HepG2 (cell line): ENCODE data around the gene ZNF154. TPM values are rescaled to one million over a fixed set of nuclear protein-coding genes. Genes with fewer than 3 reads are reported as not detected.

ENCODE experiments used
- ATAC-seq: fragments of 200-7000 bp; cut with Tn5 transposase; 3 replicates; pipeline ENCODE4 v1.9.1; 2020; ENCODE audit warnings: mild to moderate bottlenecking, moderate library complexity
- BruUV-seq: library from RNA; stranded (reverse); fragments of 400-500 nt; replicated peaks from 2 replicates; lab custom pipeline; 2021; lab: Mats Ljungman, UMichigan
- CTCF ChIA-PET: fragments of 300-600 bp; formaldehyde crosslinking; extraction: SDS; loops from one replicate; lab custom pipeline; 2021; ENCODE audit warnings: low total read pairs, inconsistent platforms, low intra/inter-chr PET ratio; lab: Yijun Ruan, JAX
- POLR2A ChIA-PET: fragments of 350-600 bp; sonication (Branson Sonifier 250); formaldehyde crosslinking; loops from one replicate; lab custom pipeline; 2020; ENCODE audit warnings: antibody characterized with exemption, inconsistent platforms; lab: Yijun Ruan, JAX
- DNase-seq: peaks from one replicate; pipeline ENCODE4 v3.0.0-alpha.2; 2015; ENCODE audit warnings: low spot score
- FAIRE-seq: peaks from 3 replicates; lab custom pipeline; 2011; peaks lifted over from hg19 to GRCh38; lab: Jason Lieb, UNC
- H2AFZ ChIP-seq: one replicate; pipeline ENCODE4 v1.6.1; 2011; ENCODE audit warnings: low read length, inconsistent platforms
- H3K27ac ChIP-seq: fragments of 300-600 bp; 3 replicates; pipeline ENCODE4 v1.8.0; 2011; ENCODE audit warnings: mixed run types, mild to moderate bottlenecking, mixed read lengths, low read length, inconsistent platforms; ENCODE audit not compliant: insufficient read depth; ENCODE audit errors: extremely low read length
- H3K27me3 ChIP-seq, 2 experiments: fragments of 200-600 bp in 1 of 2; 2 replicates in 1 of 2; 3 replicates in 1 of 2; pipeline versions ENCODE4 v1.6.0 to v1.8.0; 2011; ENCODE audit warnings: low read length in 2 of 2, mild to moderate bottlenecking in 2 of 2, moderate library complexity in 2 of 2, inconsistent platforms in 1 of 2; ENCODE audit not compliant: insufficient read depth in 2 of 2, control insufficient read depth in 1 of 2
- H3K36me3 ChIP-seq, 2 experiments: fragments of 200-600 bp in 1 of 2; replicated peaks in 1 of 2; 2 replicates in 1 of 2; 3 replicates in 1 of 2; pipeline versions ENCODE4 v1.5.1 to v1.8.0; 2011; ENCODE audit warnings: low read length in 2 of 2, inconsistent platforms in 1 of 2; ENCODE audit not compliant: insufficient read depth in 2 of 2, control insufficient read depth in 1 of 2
- H3K4me1 ChIP-seq: 2 replicates; pipeline ENCODE4 v1.5.1; 2012; ENCODE audit warnings: low read length, inconsistent platforms; ENCODE audit not compliant: insufficient read depth
- H3K4me2 ChIP-seq: 2 replicates; pipeline ENCODE4 v1.6.0; 2011; ENCODE audit warnings: low read depth, low read length, inconsistent platforms
- H3K4me3 ChIP-seq, 3 experiments: fragments of 200-600 bp in 1 of 3; sonication (generic), shearing (Covaris generic) in 1 of 3; replicated peaks in 1 of 3; 2 replicates each; pipeline ENCODE4 v1.5.1; 2011 to 2016; ENCODE audit warnings: low read length in 3 of 3, inconsistent platforms in 2 of 3, low read depth in 2 of 3, mild to moderate bottlenecking in 2 of 3, control low read depth in 1 of 3, mixed read lengths in 1 of 3; ENCODE audit not compliant: insufficient read depth in 1 of 3
- H3K79me2 ChIP-seq: one replicate; pipeline ENCODE4 v1.6.1; 2011; ENCODE audit warnings: low read length, inconsistent platforms; ENCODE audit not compliant: insufficient read depth
- H3K9ac ChIP-seq: 2 replicates; pipeline ENCODE4 v1.6.0; 2011; ENCODE audit warnings: mild to moderate bottlenecking, low read depth, low read length, inconsistent platforms; ENCODE audit not compliant: insufficient read depth
- H3K9me3 ChIP-seq: 2 replicates; pipeline ENCODE4 v1.5.1; 2012; ENCODE audit warnings: mild to moderate bottlenecking, low read length
- H4K20me1 ChIP-seq: 2 replicates; pipeline ENCODE4 v1.6.0; 2011; ENCODE audit warnings: inconsistent platforms, mild to moderate bottlenecking, low read length, moderate library complexity; ENCODE audit not compliant: insufficient read depth
- BRD4 ChIP-seq: sonication (generic); formaldehyde crosslinking; IDR thresholded peaks from 2 replicates; pipeline ENCODE4 v1.4.0; 2020; ENCODE audit warnings: missing genetic modification reagents
- KMT2A ChIP-seq: sonication (generic); formaldehyde crosslinking; IDR thresholded peaks from 2 replicates; pipeline ENCODE4 v1.4.0; 2020; ENCODE audit warnings: missing genetic modification reagents
- RORA ChIP-seq: sonication (generic); formaldehyde crosslinking; IDR thresholded peaks from 2 replicates; pipeline ENCODE4 v1.5.0; 2020; ENCODE audit warnings: mild to moderate bottlenecking, missing genetic modification reagents, moderate library complexity
- ZNF709 ChIP-seq: sonication (generic); formaldehyde crosslinking; IDR thresholded peaks from 2 replicates; pipeline ENCODE4 v1.5.0; 2020; ENCODE audit warnings: mild to moderate bottlenecking, missing genetic modification reagents
- WGBS: methylation state at CpG from one replicate; pipeline ENCODE4 v1.1.6; 2017; ENCODE audit warnings: low lambda C conversion rate; 5-methylcytosine and 5-hydroxymethylcytosine counted together
- in situ Hi-C: cut with HindIII; loops from 2 replicates; pipeline ENCODE4 v1.10.0; 2017; ENCODE audit warnings: low pct_unique_long_range_greater_than_20kb; ENCODE audit not compliant: extremely low pct_ligation_motif_present
- intact Hi-C: fragments of 100-400 bp; cut with micrococcal nuclease; formaldehyde crosslinking; loops from one replicate; pipeline ENCODE4 v1.10.0; 2022; ENCODE audit not compliant: unreplicated experiment
- polyA plus RNA-seq, 8 experiments: library from polyadenylated mRNA; depleted of rRNA in 3 of 8; stranded (reverse) in 7 of 8; unstranded in 1 of 8; fragments of >200 nt; fragmentation: Illumina TruSeq in 4 of 8; extraction: Trizol in 4 of 8; gene quantifications; 2 replicates each; pipeline versions ENCODE4 v1.2.1 to v1.2.3, GENCODE V29; 2011 to 2016; ENCODE audit warnings: low read depth in 4 of 8, missing spikeins in 1 of 8, mixed read lengths in 1 of 8; ENCODE audit not compliant: insufficient read depth in 1 of 8
- total RNA-seq, 5 experiments: library from RNA; depleted of rRNA; stranded (reverse); fragments of >200 nt; fragmentation: Illumina TruSeq; extraction: Trizol; gene quantifications; 2 replicates each; pipeline ENCODE4 v1.2.3, GENCODE V29; 2016; ENCODE audit warnings: low read depth in 1 of 5
- TF ChIP-seq, protein P1 (sequence below), 2 experiments: fragments of 450-650 bp in 1 of 2; sonication (generic) in 1 of 2; formaldehyde crosslinking in 1 of 2; IDR thresholded peaks; 2 replicates each; pipeline versions ENCODE4 v1.6.1 to v1.8.0; 2016 to 2022; ENCODE audit warnings: antibody characterized with exemption in 1 of 2, mild to moderate bottlenecking in 1 of 2, missing genetic modification reagents in 1 of 2
- TF ChIP-seq, protein P2 (sequence below): sonication (generic); IDR thresholded peaks from 2 replicates; pipeline ENCODE4 v1.6.1; 2016; ENCODE audit warnings: low read depth, borderline replicate concordance
- TF ChIP-seq, protein P3 (sequence below): sonication (generic); formaldehyde crosslinking; IDR thresholded peaks from 2 replicates; pipeline ENCODE4 v1.8.0; 2022; ENCODE audit warnings: missing genetic modification reagents, mild to moderate bottlenecking, borderline replicate concordance
- TF ChIP-seq, protein P4 (sequence below): sonication (generic); formaldehyde crosslinking; IDR thresholded peaks from 2 replicates; pipeline ENCODE4 v1.5.1; 2020; ENCODE audit warnings: missing genetic modification reagents, mild to moderate bottlenecking, borderline replicate concordance
- TF ChIP-seq, protein P5 (sequence below): sonication (generic); formaldehyde crosslinking; IDR thresholded peaks from 2 replicates; pipeline ENCODE4 v1.5.0; 2020; ENCODE audit warnings: mild to moderate bottlenecking, missing genetic modification reagents

The ZNF154 gene
- total and polyA plus RNA-seq, 2 of the 13 experiments (the other 11 are each of a cell fraction or from before 2014, with no cell fraction given): not detected

DNA sequence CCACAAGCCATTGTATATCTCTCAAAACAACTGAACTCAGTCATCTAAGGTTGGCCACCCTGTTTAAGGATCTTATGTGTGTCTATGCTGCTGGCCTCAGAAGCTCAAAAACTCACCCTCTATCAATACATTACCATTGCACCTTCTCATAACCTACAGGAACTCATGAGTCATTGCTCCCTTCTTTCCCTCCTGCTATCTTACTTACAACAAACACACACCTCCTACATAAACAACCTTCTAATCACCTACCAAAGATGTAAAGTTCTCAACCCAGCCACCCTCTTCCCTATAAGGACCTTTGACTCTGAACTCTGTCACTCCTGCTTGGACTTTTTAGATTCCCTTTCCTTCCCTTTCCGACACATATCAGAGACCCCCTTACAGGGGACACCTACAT is 53.6 kb downstream of the ZNF154 start:
- in situ Hi-C loops: no loop called here
- no peak for FAIRE-seq
- POLR2A ChIA-PET: interaction anchor here (2.4 kb wide), 1 partner anchor 10 kb away, joined by 14 read pairs; no protein-coding TSS in a partner anchor
- TF ChIP-seq, protein P1, sequence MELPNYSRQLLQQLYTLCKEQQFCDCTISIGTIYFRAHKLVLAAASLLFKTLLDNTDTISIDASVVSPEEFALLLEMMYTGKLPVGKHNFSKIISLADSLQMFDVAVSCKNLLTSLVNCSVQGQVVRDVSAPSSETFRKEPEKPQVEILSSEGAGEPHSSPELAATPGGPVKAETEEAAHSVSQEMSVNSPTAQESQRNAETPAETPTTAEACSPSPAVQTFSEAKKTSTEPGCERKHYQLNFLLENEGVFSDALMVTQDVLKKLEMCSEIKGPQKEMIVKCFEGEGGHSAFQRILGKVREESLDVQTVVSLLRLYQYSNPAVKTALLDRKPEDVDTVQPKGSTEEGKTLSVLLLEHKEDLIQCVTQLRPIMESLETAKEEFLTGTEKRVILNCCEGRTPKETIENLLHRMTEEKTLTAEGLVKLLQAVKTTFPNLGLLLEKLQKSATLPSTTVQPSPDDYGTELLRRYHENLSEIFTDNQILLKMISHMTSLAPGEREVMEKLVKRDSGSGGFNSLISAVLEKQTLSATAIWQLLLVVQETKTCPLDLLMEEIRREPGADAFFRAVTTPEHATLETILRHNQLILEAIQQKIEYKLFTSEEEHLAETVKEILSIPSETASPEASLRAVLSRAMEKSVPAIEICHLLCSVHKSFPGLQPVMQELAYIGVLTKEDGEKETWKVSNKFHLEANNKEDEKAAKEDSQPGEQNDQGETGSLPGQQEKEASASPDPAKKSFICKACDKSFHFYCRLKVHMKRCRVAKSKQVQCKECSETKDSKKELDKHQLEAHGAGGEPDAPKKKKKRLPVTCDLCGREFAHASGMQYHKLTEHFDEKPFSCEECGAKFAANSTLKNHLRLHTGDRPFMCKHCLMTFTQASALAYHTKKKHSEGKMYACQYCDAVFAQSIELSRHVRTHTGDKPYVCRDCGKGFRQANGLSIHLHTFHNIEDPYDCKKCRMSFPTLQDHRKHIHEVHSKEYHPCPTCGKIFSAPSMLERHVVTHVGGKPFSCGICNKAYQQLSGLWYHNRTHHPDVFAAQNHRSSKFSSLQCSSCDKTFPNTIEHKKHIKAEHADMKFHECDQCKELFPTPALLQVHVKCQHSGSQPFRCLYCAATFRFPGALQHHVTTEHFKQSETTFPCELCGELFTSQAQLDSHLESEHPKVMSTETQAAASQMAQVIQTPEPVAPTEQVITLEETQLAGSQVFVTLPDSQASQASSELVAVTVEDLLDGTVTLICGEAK (IDR thresholded peaks at IDR 0.05): no peak
- TF ChIP-seq, protein P1 (CRISPR knock-in tag; IDR thresholded peaks at IDR 0.05): no peak
- TF ChIP-seq, protein P2, sequence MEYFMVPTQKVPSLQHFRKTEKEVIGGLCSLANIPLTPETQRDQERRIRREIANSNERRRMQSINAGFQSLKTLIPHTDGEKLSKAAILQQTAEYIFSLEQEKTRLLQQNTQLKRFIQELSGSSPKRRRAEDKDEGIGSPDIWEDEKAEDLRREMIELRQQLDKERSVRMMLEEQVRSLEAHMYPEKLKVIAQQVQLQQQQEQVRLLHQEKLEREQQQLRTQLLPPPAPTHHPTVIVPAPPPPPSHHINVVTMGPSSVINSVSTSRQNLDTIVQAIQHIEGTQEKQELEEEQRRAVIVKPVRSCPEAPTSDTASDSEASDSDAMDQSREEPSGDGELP: no peak
- TF ChIP-seq, protein P3, sequence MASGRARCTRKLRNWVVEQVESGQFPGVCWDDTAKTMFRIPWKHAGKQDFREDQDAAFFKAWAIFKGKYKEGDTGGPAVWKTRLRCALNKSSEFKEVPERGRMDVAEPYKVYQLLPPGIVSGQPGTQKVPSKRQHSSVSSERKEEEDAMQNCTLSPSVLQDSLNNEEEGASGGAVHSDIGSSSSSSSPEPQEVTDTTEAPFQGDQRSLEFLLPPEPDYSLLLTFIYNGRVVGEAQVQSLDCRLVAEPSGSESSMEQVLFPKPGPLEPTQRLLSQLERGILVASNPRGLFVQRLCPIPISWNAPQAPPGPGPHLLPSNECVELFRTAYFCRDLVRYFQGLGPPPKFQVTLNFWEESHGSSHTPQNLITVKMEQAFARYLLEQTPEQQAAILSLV: no peak
- TF ChIP-seq BRD4 (CRISPR knock-in tag) (no peak), RORA (CRISPR knock-in tag) (no peak), ZNF709 (no peak), KMT2A (CRISPR knock-in tag) (no peak)
- TF ChIP-seq, protein P4, sequence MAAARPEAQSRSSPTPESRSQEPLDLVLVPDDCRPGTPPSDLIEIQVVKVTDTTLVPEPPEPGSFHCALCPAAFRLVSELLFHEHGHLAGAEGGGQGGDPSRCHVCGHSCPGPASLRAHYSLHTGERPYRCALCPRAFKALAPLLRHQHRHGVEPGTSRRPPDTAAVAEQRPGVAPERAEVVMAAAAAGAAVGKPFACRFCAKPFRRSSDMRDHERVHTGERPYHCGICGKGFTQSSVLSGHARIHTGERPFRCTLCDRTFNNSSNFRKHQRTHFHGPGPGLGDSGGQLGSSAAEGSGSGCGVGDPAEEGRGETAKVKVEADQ: no peak
- TF ChIP-seq, protein P5, sequence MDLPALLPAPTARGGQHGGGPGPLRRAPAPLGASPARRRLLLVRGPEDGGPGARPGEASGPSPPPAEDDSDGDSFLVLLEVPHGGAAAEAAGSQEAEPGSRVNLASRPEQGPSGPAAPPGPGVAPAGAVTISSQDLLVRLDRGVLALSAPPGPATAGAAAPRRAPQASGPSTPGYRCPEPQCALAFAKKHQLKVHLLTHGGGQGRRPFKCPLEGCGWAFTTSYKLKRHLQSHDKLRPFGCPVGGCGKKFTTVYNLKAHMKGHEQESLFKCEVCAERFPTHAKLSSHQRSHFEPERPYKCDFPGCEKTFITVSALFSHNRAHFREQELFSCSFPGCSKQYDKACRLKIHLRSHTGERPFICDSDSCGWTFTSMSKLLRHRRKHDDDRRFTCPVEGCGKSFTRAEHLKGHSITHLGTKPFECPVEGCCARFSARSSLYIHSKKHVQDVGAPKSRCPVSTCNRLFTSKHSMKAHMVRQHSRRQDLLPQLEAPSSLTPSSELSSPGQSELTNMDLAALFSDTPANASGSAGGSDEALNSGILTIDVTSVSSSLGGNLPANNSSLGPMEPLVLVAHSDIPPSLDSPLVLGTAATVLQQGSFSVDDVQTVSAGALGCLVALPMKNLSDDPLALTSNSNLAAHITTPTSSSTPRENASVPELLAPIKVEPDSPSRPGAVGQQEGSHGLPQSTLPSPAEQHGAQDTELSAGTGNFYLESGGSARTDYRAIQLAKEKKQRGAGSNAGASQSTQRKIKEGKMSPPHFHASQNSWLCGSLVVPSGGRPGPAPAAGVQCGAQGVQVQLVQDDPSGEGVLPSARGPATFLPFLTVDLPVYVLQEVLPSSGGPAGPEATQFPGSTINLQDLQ: no peak

More for the DNA sequence above, 53.6 kb downstream of the ZNF154 start:
- H3K27ac ChIP-seq: no peak overlapping the region
- no peak overlapping the region for H3K4me3 ChIP-seq
- no TSS peak for BruUV-seq
- CTCF ChIA-PET: no interaction called here
- H3K27me3 ChIP-seq: no peaks in the 10 kb centered on the region
- H4K20me1 ChIP-seq: no peaks in the 10 kb centered on the region; the same call in 1 of the 2 replicates
- WGBS: 85% methylated on average over 1 of the region's 1 CpG
- no peak for DNase-seq
- H3K79me2 ChIP-seq: no peaks in the 10 kb centered on the region
- no peaks in the 10 kb centered on the region for H3K36me3 ChIP-seq
- H3K4me2 ChIP-seq: no peak overlapping the region
- no peak overlapping the region for H3K9ac ChIP-seq
- no peak overlapping the region for H2AFZ ChIP-seq
- H3K4me1 ChIP-seq: peaks cover 35% of the 10 kb centered on the region
- H3K9me3 ChIP-seq: 0 out of 2 replicates have a peak, but pooled peaks cover 8% of the 10 kb centered on the region
- no peak for ATAC-seq
- intact Hi-C loops: no loop called here
